ENCODE measurements around the gene MARCO.

Gene MARCO

DNA sequence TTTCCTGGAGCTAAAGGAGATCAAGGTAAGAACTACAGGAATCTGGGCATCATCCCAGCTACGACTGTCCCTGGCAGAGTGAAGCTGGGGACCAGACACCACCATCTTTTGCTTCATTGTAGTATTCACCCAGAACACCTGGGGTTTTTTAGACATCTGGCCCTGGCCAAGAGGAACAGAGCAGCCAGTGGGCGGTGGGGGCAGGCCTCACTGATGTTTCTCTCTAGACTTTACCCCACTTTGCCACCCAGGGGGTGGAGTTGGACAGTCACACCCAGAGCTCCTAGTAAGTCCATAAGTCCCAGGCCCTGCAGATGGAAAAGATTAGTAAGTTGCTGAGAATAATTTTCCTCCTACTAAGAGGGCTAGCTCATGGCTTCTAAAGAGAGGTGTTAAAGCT is 39.6 kb downstream of the MARCO start:
- ChIA-PET POLR2A (no interaction called here), CTCF (no interaction called here)
- DNase-seq (ENCODE audit: low read depth, low spot score) = no peak
- H3K4me3 ChIP-seq (ENCODE audit: low read depth, low read length) = no peak overlapping the region
- TF ChIP-seq, protein P1, sequence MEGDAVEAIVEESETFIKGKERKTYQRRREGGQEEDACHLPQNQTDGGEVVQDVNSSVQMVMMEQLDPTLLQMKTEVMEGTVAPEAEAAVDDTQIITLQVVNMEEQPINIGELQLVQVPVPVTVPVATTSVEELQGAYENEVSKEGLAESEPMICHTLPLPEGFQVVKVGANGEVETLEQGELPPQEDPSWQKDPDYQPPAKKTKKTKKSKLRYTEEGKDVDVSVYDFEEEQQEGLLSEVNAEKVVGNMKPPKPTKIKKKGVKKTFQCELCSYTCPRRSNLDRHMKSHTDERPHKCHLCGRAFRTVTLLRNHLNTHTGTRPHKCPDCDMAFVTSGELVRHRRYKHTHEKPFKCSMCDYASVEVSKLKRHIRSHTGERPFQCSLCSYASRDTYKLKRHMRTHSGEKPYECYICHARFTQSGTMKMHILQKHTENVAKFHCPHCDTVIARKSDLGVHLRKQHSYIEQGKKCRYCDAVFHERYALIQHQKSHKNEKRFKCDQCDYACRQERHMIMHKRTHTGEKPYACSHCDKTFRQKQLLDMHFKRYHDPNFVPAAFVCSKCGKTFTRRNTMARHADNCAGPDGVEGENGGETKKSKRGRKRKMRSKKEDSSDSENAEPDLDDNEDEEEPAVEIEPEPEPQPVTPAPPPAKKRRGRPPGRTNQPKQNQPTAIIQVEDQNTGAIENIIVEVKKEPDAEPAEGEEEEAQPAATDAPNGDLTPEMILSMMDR (IDR thresholded peaks at IDR 0.05; ENCODE audit: insufficient read depth, low read length, missing control alignments) = no peak

DNA sequence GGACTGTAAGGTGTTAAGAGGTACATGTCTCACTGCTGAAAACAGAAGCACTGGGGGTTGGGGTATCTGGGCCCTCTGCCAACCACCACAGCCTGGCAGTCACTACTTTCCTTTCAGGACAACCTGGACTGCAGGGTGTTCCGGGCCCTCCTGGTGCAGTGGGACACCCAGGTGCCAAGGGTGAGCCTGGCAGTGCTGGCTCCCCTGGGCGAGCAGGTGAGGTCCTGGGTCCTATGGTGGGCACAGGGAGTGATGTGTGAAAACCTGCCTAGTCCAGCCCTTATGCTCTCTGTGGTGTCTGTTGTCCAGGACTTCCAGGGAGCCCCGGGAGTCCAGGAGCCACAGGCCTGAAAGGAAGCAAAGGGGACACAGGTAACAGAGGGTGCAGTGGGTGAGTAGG is 40.0 kb downstream of the MARCO start:
- H3K4me3 ChIP-seq (ENCODE audit: low read depth, low read length) = no peak overlapping the region
- ChIA-PET POLR2A (no interaction called here), CTCF (no interaction called here)
- TF ChIP-seq, protein P1 (IDR thresholded peaks at IDR 0.05; ENCODE audit: insufficient read depth, low read length, missing control alignments) = no peak
- no peak for DNase-seq (ENCODE audit: low read depth, low spot score)

DNA sequence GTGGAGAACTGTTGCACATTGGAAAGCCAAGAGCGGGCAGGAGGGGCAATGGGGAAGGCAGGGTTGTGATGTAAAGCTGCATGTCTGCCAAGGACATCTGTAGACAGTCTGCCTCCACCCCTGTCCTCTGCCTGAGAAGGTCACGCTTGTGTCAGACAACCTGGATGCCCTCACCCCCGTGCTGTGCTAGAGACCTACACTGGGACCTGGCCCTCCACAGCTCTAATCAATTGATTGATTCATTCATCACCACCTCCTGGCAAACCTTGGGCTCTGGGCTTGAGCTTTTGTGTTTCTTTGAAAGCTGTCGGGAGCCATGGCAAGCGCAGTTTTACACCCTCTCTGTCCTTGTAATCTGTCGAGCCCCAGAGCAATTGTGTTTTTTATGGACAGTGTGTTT is 41.1 kb downstream of the MARCO start:
- TF ChIP-seq, protein P1 (IDR thresholded peaks at IDR 0.05; ENCODE audit: insufficient read depth, low read length, missing control alignments) = no peak
- ChIA-PET CTCF (interaction anchor here (0.6 kb wide), 1 partner anchor 26 kb away, joined by 3 read pairs; no protein-coding TSS in a partner anchor), POLR2A (no interaction called here)
- no peak for DNase-seq (ENCODE audit: low read depth, low spot score)
- H3K4me3 ChIP-seq (ENCODE audit: low read depth, low read length) = no peak overlapping the region

DNA sequence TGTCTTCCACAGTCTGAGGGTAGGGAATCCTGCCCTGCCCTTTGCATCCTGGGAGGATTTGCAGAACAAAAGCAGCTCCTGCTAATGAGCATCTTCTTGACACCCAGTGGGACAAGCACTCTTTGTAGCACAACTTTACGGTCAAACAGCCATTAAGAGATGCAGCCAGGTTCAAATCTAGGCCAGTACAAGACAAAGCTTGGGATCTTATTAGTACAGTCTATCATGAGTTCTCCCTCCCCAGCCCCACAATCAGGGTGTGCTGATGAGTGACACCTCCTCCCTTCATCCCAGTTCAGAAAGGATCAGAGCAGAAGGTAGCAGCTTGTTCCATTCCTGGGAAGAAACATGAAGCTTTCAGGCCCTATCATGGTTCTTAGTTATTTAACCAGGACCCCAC is 41.9 kb downstream of the MARCO start:
- ChIA-PET CTCF (interaction anchor here (0.6 kb wide), 1 partner anchor 27 kb away, joined by 3 read pairs; no protein-coding TSS in a partner anchor), POLR2A (no interaction called here)
- DNase-seq (ENCODE audit: low read depth, low spot score) = no peak
- TF ChIP-seq, protein P1 (IDR thresholded peaks at IDR 0.05; ENCODE audit: insufficient read depth, low read length, missing control alignments) = no peak
- no peak overlapping the region for H3K4me3 ChIP-seq (ENCODE audit: low read depth, low read length)

DNA sequence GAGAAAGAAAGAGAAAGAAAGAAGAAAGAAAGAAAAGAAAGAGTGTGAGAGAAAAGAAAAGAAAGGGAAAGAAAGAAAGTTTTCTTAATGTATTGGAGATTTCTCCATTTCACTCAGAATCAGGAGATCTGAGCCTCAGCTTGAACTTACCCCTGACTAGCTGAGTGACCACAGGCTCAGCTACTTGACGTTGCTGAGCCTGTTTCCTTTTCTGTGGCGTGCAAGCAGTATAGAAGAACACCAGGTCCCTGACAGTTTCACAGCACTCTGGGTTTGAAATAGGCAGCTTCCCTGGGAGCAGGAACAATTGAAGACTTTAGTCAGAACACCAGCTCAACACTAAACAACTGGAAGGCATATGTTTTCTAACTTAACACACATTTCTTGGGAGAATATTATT is 44.7 kb downstream of the MARCO start:
- ChIA-PET POLR2A (no interaction called here), CTCF (interaction anchor here (1.4 kb wide), 1 partner anchor 104 kb away, joined by 4 read pairs; no protein-coding TSS in a partner anchor)
- H3K4me3 ChIP-seq (ENCODE audit: low read depth, low read length) = no peak overlapping the region
- TF ChIP-seq, protein P1 (IDR thresholded peaks at IDR 0.05; ENCODE audit: insufficient read depth, low read length, missing control alignments) = no peak
- no peak for DNase-seq (ENCODE audit: low read depth, low spot score)

DNA sequence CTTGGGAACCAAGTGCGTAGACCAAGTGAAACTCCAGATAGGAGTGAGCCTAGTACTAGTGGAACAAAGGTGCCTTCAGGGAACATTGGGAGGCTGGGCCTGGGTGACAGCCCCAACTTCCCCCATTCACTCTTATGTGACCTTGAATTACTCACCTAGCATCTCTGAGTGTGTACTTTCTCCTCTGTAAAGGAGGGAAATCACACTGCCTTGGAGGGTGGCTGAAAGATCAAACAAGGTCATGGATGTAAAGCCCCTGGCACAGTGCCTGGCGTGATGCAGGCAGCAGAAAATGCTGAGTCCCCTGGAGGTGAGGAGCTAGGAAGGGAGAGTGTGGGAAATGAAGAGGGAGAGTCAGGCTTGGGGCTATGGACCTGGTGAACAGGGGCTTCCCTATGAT is 45.9 kb downstream of the MARCO start:
- CTCF ChIA-PET = no interaction called here
- TF ChIP-seq, protein P1 (IDR thresholded peaks at IDR 0.05; ENCODE audit: insufficient read depth, low read length, missing control alignments) = no peak
- H3K4me3 ChIP-seq (ENCODE audit: low read depth, low read length) = no peak overlapping the region
- DNase-seq (ENCODE audit: low read depth, low spot score) = no peak
- POLR2A ChIA-PET = no interaction called here

Measured in AG04449 (cell line).